Activated CD4-positive, alpha-beta memory T cell treated with anti-CD3 and anti-CD28 coated beads, Interleukin-2, amount 10 ng/mL, durations not matched to agents 7 days and 5 days (primary cell): ENCODE data around the gene RND3. TPM values are rescaled to one million over a fixed set of nuclear protein-coding genes. Genes with fewer than 3 reads are reported as not detected.

ENCODE experiments used
- CTCF ChIA-PET: fragments of 350-600 bp; sonication (Branson Sonifier 250); formaldehyde crosslinking; loops from one replicate; lab custom pipeline; 2021; ENCODE audit warnings: antibody characterized with exemption, inconsistent platforms; lab: Charles Lee
- POLR2A ChIA-PET: fragments of 350-600 bp; sonication (Branson Sonifier 250); formaldehyde crosslinking; loops from one replicate; lab custom pipeline; 2021; ENCODE audit warnings: antibody characterized with exemption; lab: Charles Lee
- DNase-seq: peaks from one replicate; pipeline ENCODE4 v3.0.0-alpha.2; 2020
- H3K27ac Mint-ChIP-seq: one replicate; pipeline ENCODE4 v1.8.0; 2021; ENCODE audit warnings: mild to moderate bottlenecking, mixed read lengths
- H3K27me3 Mint-ChIP-seq: one replicate; pipeline ENCODE4 v1.8.0; 2021; ENCODE audit warnings: mixed read lengths
- H3K36me3 Mint-ChIP-seq: one replicate; pipeline ENCODE4 v1.8.0; 2021; ENCODE audit warnings: low read depth, mixed read lengths
- H3K4me1 Mint-ChIP-seq: one replicate; pipeline ENCODE4 v1.8.0; 2021; ENCODE audit warnings: mixed read lengths
- H3K4me3 Mint-ChIP-seq: one replicate; pipeline ENCODE4 v1.8.0; 2021; ENCODE audit warnings: mild to moderate bottlenecking, mixed read lengths
- H3K9me3 Mint-ChIP-seq: one replicate; pipeline ENCODE4 v1.8.0; 2021; ENCODE audit warnings: mixed read lengths
- total RNA-seq, 2 experiments: library from RNA; stranded (reverse); gene quantifications; one replicate each; pipeline ENCODE4 v1.2.3, GENCODE V29; 2021

The RND3 gene
- total RNA-seq, 2 experiments from 2014 or later = not detected

DNA sequence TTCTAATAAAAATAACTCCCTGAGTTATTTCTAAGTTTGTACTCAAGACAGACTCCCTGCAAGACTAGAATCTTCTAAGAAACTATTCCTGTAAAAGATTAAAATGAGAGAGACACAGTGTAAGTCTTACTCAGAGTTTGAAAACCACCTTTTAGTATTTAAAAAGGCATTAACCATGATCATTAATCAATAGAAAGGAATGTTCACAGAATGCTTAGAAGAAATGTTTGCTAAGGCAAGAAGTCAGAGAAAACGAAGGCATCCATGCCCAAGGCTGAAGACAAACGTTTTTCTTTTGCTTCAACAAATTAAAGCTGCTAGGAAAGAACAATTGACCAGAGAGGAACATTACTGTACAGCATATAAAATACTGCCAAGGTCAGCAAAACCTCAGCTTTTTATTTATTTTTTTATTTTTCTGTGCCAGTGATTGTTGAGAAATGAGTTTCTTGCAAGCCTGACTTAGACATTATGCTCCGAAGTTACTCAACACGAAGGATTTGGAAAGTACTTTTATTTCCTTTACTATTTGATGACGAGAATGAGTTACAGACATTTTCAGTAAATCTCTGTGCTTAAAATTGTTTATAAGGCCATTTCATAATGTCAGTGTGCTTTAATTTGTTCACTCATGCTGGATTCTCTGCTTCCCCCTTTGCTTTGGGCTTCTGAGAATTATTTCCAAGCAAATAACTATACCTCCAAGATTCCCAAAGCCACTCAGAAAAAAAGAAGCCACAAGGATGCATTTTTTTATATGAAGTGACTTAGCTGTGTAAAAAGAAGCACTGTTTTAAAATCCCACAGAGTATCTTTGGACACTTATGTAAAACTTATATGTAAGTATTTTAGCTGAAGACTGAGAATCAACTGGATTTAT lies 20.5 kb downstream of the RND3 start:
- no peak overlapping the region for H3K27ac Mint-ChIP-seq
- CTCF ChIA-PET = no interaction called here

DNA sequence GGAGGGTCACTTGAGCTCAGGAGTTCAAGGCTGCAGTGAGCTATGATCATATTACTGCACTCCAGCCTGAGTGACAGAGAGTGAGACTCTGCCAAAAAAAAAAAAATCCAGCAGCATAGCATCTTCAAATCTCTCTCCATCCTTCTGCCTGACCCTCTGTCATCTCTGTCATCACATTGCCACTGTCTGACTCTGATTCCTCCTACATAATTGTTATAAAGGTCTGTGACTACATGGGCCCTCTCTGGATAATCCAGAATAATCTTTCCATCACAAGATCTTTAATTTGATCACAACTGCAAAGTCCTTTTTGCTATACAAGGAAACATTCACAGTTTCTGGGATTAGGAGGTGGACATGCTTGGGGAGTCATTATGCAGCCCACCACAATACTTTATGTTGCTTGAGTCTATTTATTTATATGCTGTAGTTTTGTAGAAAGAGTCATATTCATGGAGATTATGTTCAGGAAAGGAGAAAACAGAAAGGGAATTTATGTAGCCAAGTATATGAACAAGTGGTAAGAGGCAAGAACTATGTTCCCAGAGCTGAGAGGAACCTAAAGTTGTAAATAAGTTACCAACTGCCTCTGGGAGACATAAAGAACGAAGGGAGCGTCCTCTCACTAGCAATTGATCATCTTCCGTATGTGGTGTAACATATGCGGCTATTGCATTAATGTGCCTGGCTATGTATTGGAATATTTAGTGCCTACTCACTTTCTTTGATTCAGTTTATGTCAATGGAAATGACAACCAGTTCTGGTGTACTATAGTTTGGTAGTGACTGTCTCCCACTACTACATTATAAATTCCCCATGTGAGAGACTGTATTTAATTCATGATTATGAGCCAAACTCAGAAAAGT lies 21.5 kb downstream of the RND3 start:
- CTCF ChIA-PET = no interaction called here
- no peak for DNase-seq
- POLR2A ChIA-PET = no interaction called here
- no peak overlapping the region for H3K4me3 Mint-ChIP-seq
- no peaks in the 10 kb centered on the region for H3K27me3 Mint-ChIP-seq
- no peak overlapping the region for H3K27ac Mint-ChIP-seq
- H3K9me3 Mint-ChIP-seq = peaks cover 5% of the 10 kb centered on the region
- no peaks in the 10 kb centered on the region for H3K36me3 Mint-ChIP-seq
- no peaks in the 10 kb centered on the region for H3K4me1 Mint-ChIP-seq

More for the DNA sequence above, 20.5 kb downstream of the RND3 start:
- peaks cover 5% of the 10 kb centered on the region for H3K9me3 Mint-ChIP-seq
- no peaks in the 10 kb centered on the region for H3K36me3 Mint-ChIP-seq
- no peaks in the 10 kb centered on the region for H3K4me1 Mint-ChIP-seq
- DNase-seq = no peak
- POLR2A ChIA-PET = no interaction called here
- H3K4me3 Mint-ChIP-seq = no peak overlapping the region
- no peaks in the 10 kb centered on the region for H3K27me3 Mint-ChIP-seq

DNA sequence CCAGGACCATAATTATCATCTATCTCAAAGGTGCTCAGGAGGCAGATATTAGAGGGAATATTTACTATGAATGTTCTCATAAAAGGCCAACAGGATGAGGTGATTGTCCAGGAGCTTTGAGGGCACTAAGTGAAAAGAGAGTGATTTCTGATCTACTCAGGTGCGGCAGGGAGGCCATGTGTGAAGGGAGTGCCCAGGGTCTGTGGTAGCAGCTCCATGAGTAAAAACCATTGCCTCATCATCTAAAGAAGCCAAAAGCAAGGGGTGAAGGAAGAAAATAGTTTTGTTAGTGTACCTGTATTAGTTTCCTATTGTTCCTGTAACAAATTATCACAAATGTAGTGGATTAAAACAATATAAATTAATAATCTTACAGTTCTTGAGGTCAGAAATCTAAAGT lies 22.5 kb downstream of the RND3 start:
- Mint-ChIP-seq H3K27me3 (no peaks in the 10 kb centered on the region), H3K36me3 (no peaks in the 10 kb centered on the region), H3K4me3 (no peak overlapping the region), H3K27ac (no peak overlapping the region), H3K9me3 (peaks cover 4% of the 10 kb centered on the region), H3K4me1 (no peaks in the 10 kb centered on the region)
- DNase-seq = no peak
- ChIA-PET CTCF (no interaction called here), POLR2A (no interaction called here)

DNA sequence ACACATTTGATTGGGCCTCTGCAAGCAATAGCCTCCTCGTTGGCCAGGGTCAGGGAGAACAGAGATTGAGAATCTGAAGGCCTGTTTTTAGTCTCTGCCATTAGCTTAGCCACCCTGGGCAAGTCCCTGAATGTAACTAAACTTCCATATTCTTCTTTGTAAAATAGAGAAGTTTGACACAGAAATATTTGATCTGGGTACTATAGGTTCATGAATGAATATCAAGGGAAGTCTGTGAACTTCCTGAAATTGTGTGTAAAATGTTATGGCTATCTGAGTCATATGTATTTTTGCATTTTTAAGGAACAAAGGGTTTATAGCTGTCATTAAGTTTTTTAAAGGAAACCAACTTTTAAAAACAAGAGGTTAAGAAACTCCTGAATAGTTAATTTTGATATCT lies 23.2 kb downstream of the RND3 start:
- DNase-seq = no peak
- Mint-ChIP-seq H3K27me3 (no peaks in the 10 kb centered on the region), H3K27ac (no peak overlapping the region), H3K4me3 (no peak overlapping the region), H3K36me3 (no peaks in the 10 kb centered on the region), H3K4me1 (no peaks in the 10 kb centered on the region), H3K9me3 (no peaks in the 10 kb centered on the region)
- ChIA-PET CTCF (no interaction called here), POLR2A (no interaction called here)

DNA sequence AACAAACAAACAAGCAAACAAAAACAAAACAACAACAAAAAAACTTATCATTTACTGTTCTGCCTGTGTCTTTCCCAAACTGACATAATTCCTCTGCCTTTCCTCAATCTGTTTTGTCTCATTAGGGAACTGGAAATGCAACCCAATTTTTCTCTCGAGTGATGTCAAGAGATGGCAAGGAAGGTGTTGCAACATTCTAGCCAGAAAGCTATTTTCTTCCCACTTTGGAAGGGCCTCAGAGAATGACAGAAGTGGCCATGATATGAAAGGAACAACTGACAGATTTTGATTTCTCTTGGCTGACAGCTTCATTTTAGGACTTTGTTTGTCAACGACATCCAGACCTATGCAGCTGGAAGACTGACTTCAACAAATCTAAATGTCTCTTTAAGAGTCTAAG lies 24.7 kb downstream of the RND3 start:
- ChIA-PET POLR2A (no interaction called here), CTCF (no interaction called here)
- no peak overlapping the region for H3K27ac Mint-ChIP-seq
- no peak overlapping the region for H3K4me3 Mint-ChIP-seq
- no peaks in the 10 kb centered on the region for H3K4me1 Mint-ChIP-seq
- H3K36me3 Mint-ChIP-seq = no peaks in the 10 kb centered on the region
- no peaks in the 10 kb centered on the region for H3K9me3 Mint-ChIP-seq
- no peaks in the 10 kb centered on the region for H3K27me3 Mint-ChIP-seq
- no peak for DNase-seq

DNA sequence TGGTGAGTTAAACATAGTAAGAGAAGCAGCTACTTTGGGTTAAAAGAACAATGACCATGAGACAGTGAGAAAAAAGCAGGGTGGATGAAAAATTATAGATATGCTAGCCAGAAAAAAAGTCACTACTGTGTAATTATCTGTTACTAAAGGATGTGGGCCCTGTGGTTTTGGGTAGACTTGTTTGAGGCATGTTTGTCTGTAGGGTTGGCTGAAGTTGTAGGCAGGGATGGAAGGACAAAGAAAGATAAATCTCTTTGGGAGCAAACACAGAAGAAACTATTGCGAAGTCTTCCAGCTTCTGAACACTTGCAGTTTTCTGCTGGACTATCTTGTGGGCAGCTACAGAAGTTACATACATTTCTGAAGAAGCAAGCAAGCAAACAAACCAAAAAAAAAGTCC lies 28.2 kb downstream of the RND3 start:
- no peaks in the 10 kb centered on the region for H3K4me1 Mint-ChIP-seq
- ChIA-PET POLR2A (no interaction called here), CTCF (no interaction called here)
- no peaks in the 10 kb centered on the region for H3K36me3 Mint-ChIP-seq
- H3K9me3 Mint-ChIP-seq = no peaks in the 10 kb centered on the region
- H3K4me3 Mint-ChIP-seq = no peak overlapping the region
- H3K27me3 Mint-ChIP-seq = no peaks in the 10 kb centered on the region
- no peak for DNase-seq
- no peak overlapping the region for H3K27ac Mint-ChIP-seq

DNA sequence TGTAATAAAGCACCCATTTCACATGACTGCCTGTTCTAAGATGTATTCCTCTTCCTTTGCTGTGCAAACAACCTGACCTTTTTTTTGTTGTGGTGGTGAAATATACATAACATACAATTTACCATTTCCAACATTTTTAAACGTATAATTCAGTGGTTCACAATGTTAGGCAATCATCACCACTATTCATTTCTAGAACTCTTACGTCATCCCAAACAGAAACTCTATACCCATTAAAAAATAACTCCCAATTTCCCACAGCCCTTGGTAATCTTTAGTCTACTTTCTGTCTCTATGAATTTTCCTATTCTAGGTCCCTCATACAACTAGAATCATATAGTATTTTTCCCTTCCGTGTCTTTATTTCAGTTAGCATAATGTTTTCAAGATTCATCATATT lies 36.7 kb downstream of the RND3 start:
- ChIA-PET POLR2A (no interaction called here), CTCF (no interaction called here)
- no peaks in the 10 kb centered on the region for H3K9me3 Mint-ChIP-seq
- no peaks in the 10 kb centered on the region for H3K4me1 Mint-ChIP-seq
- no peaks in the 10 kb centered on the region for H3K36me3 Mint-ChIP-seq
- H3K27me3 Mint-ChIP-seq = no peaks in the 10 kb centered on the region
- no peak overlapping the region for H3K27ac Mint-ChIP-seq
- no peak overlapping the region for H3K4me3 Mint-ChIP-seq
- DNase-seq = no peak

DNA sequence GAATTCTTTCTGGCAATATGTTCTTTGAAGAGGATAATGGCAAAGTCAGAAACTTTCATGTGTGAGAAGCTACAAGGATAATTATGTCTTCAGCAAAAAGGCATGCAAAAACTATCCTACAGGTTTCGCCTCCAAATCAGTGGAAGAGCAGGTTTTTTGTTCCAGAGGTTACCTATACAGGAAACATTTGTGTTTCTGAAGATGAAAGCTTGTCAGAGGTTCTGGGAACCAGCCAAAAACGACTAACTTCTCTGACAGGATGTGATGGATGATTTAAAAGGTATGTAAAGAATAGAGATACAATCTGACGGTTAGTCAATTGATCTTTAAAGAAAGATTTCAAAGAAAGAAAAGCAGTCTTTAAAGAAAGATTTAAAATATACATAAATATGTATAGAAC lies 37.6 kb downstream of the RND3 start:
- no peaks in the 10 kb centered on the region for H3K9me3 Mint-ChIP-seq

DNA sequence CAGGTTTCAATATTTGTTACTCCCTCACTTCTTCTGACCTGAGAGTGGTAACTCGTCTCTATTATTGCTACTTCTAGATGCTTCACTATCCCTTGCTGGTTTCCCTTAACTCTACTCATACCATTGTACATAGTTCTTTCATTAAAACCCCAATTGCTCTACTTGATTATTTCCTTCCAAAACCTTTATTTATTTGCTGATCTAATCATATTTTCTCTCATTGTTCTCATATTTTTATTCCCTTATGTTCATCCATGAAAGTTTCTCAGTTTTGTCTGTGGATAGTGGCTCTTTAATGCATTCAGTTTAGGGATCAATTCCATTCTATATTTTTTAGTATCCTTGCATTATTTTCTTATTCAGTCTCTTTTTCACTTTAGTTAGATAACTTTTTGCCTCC lies 42.1 kb downstream of the RND3 start:
- H3K27me3 Mint-ChIP-seq = no peaks in the 10 kb centered on the region
- no peaks in the 10 kb centered on the region for H3K36me3 Mint-ChIP-seq
- no peaks in the 10 kb centered on the region for H3K9me3 Mint-ChIP-seq
- no peak for DNase-seq
- H3K4me3 Mint-ChIP-seq = no peak overlapping the region
- no peak overlapping the region for H3K27ac Mint-ChIP-seq
- POLR2A ChIA-PET = no interaction called here
- no peaks in the 10 kb centered on the region for H3K4me1 Mint-ChIP-seq
- CTCF ChIA-PET = no interaction called here

More for the DNA sequence above, 37.6 kb downstream of the RND3 start:
- Mint-ChIP-seq H3K4me3 (no peak overlapping the region), H3K27me3 (no peaks in the 10 kb centered on the region), H3K36me3 (no peaks in the 10 kb centered on the region), H3K27ac (no peak overlapping the region), H3K4me1 (no peaks in the 10 kb centered on the region)
- DNase-seq = no peak
- ChIA-PET CTCF (no interaction called here), POLR2A (no interaction called here)

DNA sequence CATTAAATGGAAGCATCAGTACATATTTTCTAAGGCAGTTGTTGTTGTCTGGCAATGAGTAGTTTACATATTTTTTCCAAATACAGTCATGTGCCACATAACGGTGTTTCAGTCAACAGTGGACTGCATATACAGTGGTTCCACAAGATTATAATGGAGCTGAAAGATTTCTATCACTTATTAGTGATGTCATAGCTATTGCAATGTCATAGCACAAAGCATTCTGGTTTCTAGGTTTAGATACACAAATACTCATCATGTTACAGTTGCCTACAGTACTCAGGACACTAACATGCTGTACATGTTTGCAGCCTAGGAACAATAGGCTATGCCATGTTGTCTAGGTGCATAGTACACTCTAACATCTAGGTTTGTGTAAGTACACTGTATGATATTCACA lies 45.0 kb downstream of the RND3 start:
- Mint-ChIP-seq H3K27me3 (no peaks in the 10 kb centered on the region), H3K4me1 (no peaks in the 10 kb centered on the region), H3K4me3 (no peak overlapping the region), H3K27ac (no peak overlapping the region), H3K9me3 (no peaks in the 10 kb centered on the region), H3K36me3 (no peaks in the 10 kb centered on the region)
- CTCF ChIA-PET = no interaction called here
- POLR2A ChIA-PET = no interaction called here
- DNase-seq = no peak

DNA sequence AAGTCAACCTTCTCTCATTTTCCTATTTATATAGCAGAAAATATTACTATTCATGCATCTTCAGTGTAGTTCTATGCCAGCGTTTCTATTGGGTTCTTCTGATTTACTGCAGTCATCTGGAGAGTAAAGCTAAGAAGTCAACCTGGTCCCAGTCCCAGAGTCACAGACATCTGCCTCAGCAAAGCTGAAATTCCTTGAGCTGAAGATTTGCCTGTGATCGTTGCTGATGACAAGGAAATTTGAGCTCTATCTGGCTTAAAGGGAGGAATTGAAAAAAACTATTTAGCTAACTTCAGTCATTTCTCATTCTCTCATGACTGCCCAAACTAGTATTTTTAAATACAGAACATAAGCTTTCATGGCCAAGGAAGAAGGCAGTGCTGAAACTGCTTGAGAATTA lies 45.7 kb downstream of the RND3 start:
- H3K27me3 Mint-ChIP-seq = no peaks in the 10 kb centered on the region
- H3K27ac Mint-ChIP-seq = no peak overlapping the region
- no peak for DNase-seq
- ChIA-PET CTCF (no interaction called here), POLR2A (no interaction called here)
- no peak overlapping the region for H3K4me3 Mint-ChIP-seq
- no peaks in the 10 kb centered on the region for H3K36me3 Mint-ChIP-seq
- H3K9me3 Mint-ChIP-seq = no peaks in the 10 kb centered on the region
- H3K4me1 Mint-ChIP-seq = no peaks in the 10 kb centered on the region

DNA sequence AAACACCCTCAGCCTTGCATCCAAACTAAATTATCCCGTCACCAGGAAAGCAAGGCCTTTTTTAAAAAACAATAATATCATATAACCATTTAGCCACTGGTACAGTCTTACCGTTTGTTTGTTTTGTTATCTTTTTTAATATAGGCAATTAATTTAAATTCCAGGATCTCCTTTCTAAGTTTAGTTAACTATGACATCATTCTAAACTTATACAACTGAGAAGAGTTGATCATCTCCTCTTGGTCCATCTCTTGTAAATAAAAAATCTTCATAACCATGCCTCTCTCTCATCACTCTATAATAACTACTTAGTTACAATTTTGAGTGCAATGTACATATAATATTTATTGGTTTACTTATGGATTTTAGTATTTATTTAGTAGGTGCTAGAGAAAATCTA lies 46.2 kb downstream of the RND3 start:
- POLR2A ChIA-PET = no interaction called here
- CTCF ChIA-PET = no interaction called here
- Mint-ChIP-seq H3K27ac (no peak overlapping the region), H3K36me3 (no peaks in the 10 kb centered on the region), H3K9me3 (no peaks in the 10 kb centered on the region), H3K27me3 (no peaks in the 10 kb centered on the region), H3K4me1 (no peaks in the 10 kb centered on the region), H3K4me3 (no peak overlapping the region)
- DNase-seq = no peak

DNA sequence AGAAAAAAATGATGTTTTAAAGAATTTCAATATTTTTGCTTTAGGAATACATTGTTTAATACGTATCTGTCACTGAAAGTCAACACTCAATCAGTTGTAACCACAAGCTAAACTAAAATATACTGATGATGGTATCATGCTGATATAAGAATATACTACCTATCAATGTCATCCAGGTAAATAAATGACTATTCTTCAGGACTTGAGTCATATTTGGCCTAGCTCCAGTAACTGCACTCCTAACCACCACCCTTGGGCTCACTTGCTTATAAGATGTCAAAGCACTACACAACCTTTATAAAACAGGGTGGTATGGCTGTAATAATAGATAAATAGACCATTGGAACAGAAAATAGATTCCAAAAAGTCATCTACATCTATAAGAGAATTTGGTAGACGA lies 48.8 kb downstream of the RND3 start:
- Mint-ChIP-seq H3K27me3 (no peaks in the 10 kb centered on the region), H3K9me3 (no peaks in the 10 kb centered on the region), H3K4me3 (no peak overlapping the region), H3K4me1 (no peaks in the 10 kb centered on the region), H3K36me3 (no peaks in the 10 kb centered on the region), H3K27ac (no peak overlapping the region)
- CTCF ChIA-PET = no interaction called here
- DNase-seq = no peak
- POLR2A ChIA-PET = no interaction called here
